K562 (cell line): ENCODE data around the gene ZNF747. TPM values are rescaled to one million over a fixed set of nuclear protein-coding genes. Genes with fewer than 3 reads are reported as not detected.

Experiments
- GTF2E2 ChIP-seq: fragments of 200-800 bp; sonication (Bioruptor generic); IDR thresholded peaks from 2 replicates; pipeline ENCODE4 v1.6.1; 2016; ENCODE audit warnings: missing genetic modification characterization, missing compliant biosample characterization
- MTA1 ChIP-seq: fragments of 450-650 bp; IDR thresholded peaks from 2 replicates; pipeline ENCODE4 v1.6.1; 2017; ENCODE audit warnings: borderline replicate concordance
- NR2C2 ChIP-seq, 2 experiments: fragments of 200-800 bp in 1 of 2; sonication (Bioruptor generic) in 1 of 2; sonication (generic) in 1 of 2; formaldehyde crosslinking in 1 of 2; IDR thresholded peaks; 2 replicates each; pipeline versions ENCODE4 v1.6.1 to v1.8.0; 2016 to 2022; ENCODE audit warnings: mild to moderate bottlenecking in 1 of 2, missing compliant biosample characterization in 1 of 2, missing genetic modification characterization in 1 of 2, missing genetic modification reagents in 1 of 2
- PML ChIP-seq: IDR thresholded peaks from 2 replicates; pipeline ENCODE4 v1.6.1; 2012; ENCODE audit warnings: low read length, inconsistent platforms
- SMAD4 ChIP-seq: fragments of 250-450 bp; sonication (Bioruptor Pico); conservative IDR thresholded peaks from 2 replicates; pipeline ENCODE4 v1.8.0; 2021; ENCODE audit warnings: inconsistent platforms, mild to moderate bottlenecking, moderate library complexity
- TAF7 ChIP-seq: fragments of 450-650 bp; IDR thresholded peaks from 2 replicates; pipeline ENCODE4 v1.6.1; 2016; ENCODE audit warnings: missing genetic modification characterization, missing compliant biosample characterization
- YY1 ChIP-seq, 3 experiments: IDR thresholded peaks; 2 replicates each; pipeline ENCODE4 v1.6.1; 2011; ENCODE audit warnings: low read length in 2 of 3, mild to moderate bottlenecking in 2 of 3, moderate library complexity in 2 of 3, borderline replicate concordance in 1 of 3, control low read depth in 1 of 3, low read depth in 1 of 3; ENCODE audit not compliant: insufficient read depth in 3 of 3, insufficient replicate concordance in 2 of 3, control insufficient read depth in 1 of 3, insufficient read length in 1 of 3; ENCODE audit errors: extremely low read depth in 1 of 3
- ZNF436 ChIP-seq: fragments of 250-450, 450-650 bp; sonication (Bioruptor Pico); formaldehyde crosslinking; IDR thresholded peaks from 2 replicates; pipeline ENCODE4 v1.7.0; 2020; ENCODE audit warnings: mild to moderate bottlenecking
- ZNF583 ChIP-seq: fragments of 250-450 bp; sonication (Bioruptor Pico); IDR thresholded peaks from 2 replicates; pipeline ENCODE4 v1.4.0; 2020
- ZNF644 ChIP-seq: fragments of 200-800 bp; sonication (Bioruptor generic); IDR thresholded peaks from 2 replicates; pipeline ENCODE4 v1.6.1; 2016; ENCODE audit warnings: low read depth, missing genetic modification characterization, missing compliant biosample characterization
- polyA plus RNA-seq, 8 experiments: library from polyadenylated mRNA; depleted of rRNA in 4 of 8; stranded (reverse) in 5 of 8; unstranded in 3 of 8; fragments of >200 nt; fragmentation: Nextera tagmentation in 2 of 8; fragmentation: Illumina TruSeq in 1 of 8; extraction: Ambion mirVana in 2 of 8; extraction: Trizol in 1 of 8; gene quantifications; 2 replicates each; pipeline versions ENCODE4 v1.2.1 to v1.2.3, GENCODE V29; 2011 to 2014; ENCODE audit warnings: inconsistent platforms in 1 of 8, missing spikeins in 1 of 8
- total RNA-seq, 7 experiments: library from RNA; depleted of rRNA in 6 of 7; stranded (reverse); fragments of >200 nt in 6 of 7; fragmentation: Illumina TruSeq in 2 of 7; extraction: Trizol in 2 of 7; gene quantifications; 2 replicates each; pipeline versions ENCODE4 v1.2.1 to v1.2.3, GENCODE V29; 2011 to 2021; ENCODE audit warnings: low replicate concordance in 1 of 7
- TF ChIP-seq, protein P1 (sequence below): fragments of 450-650 bp; IDR thresholded peaks from 2 replicates; pipeline ENCODE4 v1.6.1; 2016; ENCODE audit warnings: low read depth
- TF ChIP-seq, protein P2 (sequence below): fragments of 450-650 bp; IDR thresholded peaks from 2 replicates; pipeline ENCODE4 v1.6.1; 2016; ENCODE audit warnings: mild to moderate bottlenecking
- TF ChIP-seq, protein P3 (sequence below), 2 experiments: fragments of 450-650 bp; IDR thresholded peaks; 2 replicates each; pipeline ENCODE4 v1.6.1; 2016

Gene ZNF747
- total and polyA plus RNA-seq, 9 of the 15 experiments (the other 6 are each of a cell fraction or from before 2014, with no cell fraction given): 0.14 to 3.3 (median 1.5) TPM

DNA sequence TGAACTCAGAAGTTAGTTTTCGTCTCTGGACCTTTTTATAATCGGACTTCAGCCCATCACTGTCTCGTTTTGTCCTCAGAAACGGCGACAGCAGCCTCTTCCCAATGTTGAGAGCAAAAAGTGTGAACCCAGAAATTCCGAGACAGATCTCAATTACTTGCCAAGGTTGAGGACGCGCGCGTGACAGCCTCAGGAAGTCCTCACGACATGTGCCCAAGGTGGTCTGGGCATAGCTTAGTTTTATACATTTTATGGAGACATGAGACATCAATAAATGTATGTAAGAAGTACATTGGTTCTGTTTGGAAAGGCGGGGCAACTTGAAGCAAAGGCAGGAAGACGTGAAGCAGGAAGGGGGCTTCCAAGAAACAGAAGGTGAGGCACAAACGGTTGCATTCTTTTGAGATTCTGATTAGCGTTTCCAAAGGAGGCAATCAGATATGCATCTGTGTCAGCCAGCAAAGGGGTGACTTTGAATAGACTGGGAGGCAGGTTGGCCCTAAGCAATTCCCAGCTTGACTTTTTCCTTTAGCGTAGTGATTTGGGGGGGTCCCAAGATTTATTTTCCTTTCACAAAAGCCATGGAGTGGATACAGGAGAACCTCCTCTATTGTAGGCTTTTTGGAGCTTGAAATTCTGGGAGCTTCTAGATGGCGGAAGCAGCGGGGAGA lies 583 bp upstream of the ZNF747 start (continued):
- TF ChIP-seq NR2C2 (CRISPR knock-in tag; IDR thresholded peaks at IDR 0.05) (no peak), NR2C2 (tag; IDR thresholded peaks at IDR 0.05) (peak; percentile 95), ZNF436 (no peak), ZNF644 (tag) (no peak), MTA1 (no peak; the same call in 1 of the 2 replicates), ZNF583 (CRISPR knock-in tag) (peak; percentile 5; the same call in 1 of the 2 replicates), SMAD4 (CRISPR knock-in tag) (no peak), GTF2E2 (peak; percentile 82; the same call in 1 of the 2 replicates), TAF7 (tag) (peak; percentile 13; the same call in 1 of the 2 replicates), YY1 (IDR thresholded peaks at IDR 0.05; ENCODE audit: borderline replicate concordance in 1 of 3, control insufficient read depth in 1 of 3, extremely low read depth in 1 of 3, insufficient read depth in 3 of 3, insufficient read length in 1 of 3, insufficient replicate concordance in 2 of 3, low read depth in 1 of 3, low read length in 2 of 3) (no peak), PML (peak; percentile 67)
- TF ChIP-seq, protein P1, sequence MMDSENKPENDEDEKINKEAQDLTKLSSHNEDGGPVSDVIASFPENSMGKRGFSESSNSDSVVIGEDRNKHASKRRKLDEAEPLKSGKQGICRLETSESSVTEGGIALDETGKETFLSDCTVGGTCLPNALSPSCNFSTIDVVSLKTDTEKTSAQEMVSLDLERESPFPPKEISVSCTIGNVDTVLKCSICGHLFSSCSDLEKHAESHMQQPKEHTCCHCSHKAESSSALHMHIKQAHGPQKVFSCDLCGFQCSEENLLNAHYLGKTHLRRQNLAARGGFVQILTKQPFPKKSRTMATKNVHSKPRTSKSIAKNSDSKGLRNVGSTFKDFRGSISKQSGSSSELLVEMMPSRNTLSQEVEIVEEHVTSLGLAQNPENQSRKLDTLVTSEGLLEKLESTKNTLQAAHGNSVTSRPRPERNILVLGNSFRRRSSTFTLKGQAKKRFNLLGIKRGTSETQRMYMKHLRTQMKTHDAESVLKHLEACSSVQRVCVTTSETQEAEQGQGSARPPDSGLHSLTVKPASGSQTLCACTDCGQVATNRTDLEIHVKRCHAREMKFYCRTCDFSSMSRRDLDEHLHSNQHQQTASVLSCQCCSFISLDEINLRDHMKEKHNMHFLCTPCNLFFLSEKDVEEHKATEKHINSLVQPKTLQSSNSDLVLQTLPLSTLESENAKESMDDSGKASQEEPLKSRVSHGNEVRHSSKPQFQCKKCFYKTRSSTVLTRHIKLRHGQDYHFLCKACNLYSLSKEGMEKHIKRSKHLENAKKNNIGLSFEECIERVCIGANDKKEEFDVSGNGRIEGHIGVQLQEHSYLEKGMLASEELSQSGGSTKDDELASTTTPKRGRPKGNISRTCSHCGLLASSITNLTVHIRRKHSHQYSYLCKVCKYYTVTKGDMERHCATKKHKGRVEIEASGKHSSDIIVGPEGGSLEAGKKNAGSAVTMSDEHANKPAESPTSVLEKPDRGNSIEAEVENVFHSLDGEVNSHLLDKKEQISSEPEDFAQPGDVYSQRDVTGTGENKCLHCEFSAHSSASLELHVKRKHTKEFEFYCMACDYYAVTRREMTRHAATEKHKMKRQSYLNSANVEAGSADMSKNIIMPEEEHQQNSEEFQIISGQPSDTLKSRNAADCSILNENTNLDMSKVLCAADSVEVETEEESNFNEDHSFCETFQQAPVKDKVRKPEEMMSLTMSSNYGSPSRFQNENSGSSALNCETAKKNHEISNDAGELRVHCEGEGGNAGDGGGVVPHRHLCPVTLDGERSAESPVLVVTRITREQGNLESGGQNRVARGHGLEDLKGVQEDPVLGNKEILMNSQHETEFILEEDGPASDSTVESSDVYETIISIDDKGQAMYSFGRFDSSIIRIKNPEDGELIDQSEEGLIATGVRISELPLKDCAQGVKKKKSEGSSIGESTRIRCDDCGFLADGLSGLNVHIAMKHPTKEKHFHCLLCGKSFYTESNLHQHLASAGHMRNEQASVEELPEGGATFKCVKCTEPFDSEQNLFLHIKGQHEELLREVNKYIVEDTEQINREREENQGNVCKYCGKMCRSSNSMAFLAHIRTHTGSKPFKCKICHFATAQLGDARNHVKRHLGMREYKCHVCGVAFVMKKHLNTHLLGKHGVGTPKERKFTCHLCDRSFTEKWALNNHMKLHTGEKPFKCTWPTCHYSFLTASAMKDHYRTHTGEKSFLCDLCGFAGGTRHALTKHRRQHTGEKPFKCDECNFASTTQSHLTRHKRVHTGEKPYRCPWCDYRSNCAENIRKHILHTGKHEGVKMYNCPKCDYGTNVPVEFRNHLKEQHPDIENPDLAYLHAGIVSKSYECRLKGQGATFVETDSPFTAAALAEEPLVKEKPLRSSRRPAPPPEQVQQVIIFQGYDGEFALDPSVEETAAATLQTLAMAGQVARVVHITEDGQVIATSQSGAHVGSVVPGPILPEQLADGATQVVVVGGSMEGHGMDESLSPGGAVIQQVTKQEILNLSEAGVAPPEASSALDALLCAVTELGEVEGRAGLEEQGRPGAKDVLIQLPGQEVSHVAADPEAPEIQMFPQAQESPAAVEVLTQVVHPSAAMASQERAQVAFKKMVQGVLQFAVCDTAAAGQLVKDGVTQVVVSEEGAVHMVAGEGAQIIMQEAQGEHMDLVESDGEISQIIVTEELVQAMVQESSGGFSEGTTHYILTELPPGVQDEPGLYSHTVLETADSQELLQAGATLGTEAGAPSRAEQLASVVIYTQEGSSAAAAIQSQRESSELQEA: no peak
- TF ChIP-seq, protein P2, sequence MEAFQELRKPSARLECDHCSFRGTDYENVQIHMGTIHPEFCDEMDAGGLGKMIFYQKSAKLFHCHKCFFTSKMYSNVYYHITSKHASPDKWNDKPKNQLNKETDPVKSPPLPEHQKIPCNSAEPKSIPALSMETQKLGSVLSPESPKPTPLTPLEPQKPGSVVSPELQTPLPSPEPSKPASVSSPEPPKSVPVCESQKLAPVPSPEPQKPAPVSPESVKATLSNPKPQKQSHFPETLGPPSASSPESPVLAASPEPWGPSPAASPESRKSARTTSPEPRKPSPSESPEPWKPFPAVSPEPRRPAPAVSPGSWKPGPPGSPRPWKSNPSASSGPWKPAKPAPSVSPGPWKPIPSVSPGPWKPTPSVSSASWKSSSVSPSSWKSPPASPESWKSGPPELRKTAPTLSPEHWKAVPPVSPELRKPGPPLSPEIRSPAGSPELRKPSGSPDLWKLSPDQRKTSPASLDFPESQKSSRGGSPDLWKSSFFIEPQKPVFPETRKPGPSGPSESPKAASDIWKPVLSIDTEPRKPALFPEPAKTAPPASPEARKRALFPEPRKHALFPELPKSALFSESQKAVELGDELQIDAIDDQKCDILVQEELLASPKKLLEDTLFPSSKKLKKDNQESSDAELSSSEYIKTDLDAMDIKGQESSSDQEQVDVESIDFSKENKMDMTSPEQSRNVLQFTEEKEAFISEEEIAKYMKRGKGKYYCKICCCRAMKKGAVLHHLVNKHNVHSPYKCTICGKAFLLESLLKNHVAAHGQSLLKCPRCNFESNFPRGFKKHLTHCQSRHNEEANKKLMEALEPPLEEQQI: no peak
- TF ChIP-seq, protein P3, sequence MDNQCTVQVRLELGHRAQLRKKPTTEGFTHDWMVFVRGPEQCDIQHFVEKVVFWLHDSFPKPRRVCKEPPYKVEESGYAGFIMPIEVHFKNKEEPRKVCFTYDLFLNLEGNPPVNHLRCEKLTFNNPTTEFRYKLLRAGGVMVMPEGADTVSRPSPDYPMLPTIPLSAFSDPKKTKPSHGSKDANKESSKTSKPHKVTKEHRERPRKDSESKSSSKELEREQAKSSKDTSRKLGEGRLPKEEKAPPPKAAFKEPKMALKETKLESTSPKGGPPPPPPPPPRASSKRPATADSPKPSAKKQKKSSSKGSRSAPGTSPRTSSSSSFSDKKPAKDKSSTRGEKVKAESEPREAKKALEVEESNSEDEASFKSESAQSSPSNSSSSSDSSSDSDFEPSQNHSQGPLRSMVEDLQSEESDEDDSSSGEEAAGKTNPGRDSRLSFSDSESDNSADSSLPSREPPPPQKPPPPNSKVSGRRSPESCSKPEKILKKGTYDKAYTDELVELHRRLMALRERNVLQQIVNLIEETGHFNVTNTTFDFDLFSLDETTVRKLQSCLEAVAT (IDR thresholded peaks at IDR 0.05): 0 out of 4 replicates have a peak, but pooled peaks of 1 of the 2 experiments have one; percentile 27
